NCI-H1105 treated with DMSO at 0.1 percent for 48 hours (cell line): ENCODE data around the gene TRPM2.
"Not testable (repeated sequence)": the region's sequence is repeated elsewhere in the genome, so short reads cannot be mapped to it uniquely, and the experiment has no call there.

Experiments used
- DNase-seq: peaks from one replicate; lab custom pipeline; 2025; lab: John Stamatoyannopoulos, UW

The TRPM2 gene

DNA sequence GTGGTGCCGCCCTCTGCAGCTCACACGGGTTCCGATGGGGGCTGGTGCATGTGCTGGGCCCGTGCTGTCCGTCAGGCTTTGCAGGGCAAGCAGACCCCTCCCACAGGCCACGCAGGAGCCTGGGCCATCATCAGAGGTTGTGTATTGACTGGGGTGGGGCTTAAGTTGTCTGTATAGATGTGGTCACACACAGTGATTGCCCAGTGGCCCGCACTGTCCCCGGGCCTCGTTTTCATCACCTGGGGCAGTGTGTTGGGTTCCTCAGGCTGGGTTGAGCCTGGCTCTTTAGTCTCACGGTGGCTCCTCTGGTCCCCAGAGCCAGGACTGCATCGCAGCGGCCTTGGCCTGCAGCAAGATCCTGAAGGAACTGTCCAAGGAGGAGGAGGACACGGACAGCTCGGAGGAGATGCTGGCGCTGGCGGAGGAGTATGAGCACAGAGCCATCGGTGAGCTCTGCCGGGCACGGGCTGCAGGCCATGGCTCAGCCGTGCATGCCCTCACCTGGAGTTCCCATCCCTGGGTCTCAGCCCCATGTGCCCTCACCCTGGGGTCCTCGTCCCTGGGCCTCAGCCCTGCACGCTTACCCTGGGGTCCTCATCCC lies 44.1 kb downstream of the TRPM2 start:
- DNase-seq = no peak

GRCh38 chr21:44398499-44398898 lies 45.1 kb downstream of the TRPM2 start:
- no peak for DNase-seq

DNA sequence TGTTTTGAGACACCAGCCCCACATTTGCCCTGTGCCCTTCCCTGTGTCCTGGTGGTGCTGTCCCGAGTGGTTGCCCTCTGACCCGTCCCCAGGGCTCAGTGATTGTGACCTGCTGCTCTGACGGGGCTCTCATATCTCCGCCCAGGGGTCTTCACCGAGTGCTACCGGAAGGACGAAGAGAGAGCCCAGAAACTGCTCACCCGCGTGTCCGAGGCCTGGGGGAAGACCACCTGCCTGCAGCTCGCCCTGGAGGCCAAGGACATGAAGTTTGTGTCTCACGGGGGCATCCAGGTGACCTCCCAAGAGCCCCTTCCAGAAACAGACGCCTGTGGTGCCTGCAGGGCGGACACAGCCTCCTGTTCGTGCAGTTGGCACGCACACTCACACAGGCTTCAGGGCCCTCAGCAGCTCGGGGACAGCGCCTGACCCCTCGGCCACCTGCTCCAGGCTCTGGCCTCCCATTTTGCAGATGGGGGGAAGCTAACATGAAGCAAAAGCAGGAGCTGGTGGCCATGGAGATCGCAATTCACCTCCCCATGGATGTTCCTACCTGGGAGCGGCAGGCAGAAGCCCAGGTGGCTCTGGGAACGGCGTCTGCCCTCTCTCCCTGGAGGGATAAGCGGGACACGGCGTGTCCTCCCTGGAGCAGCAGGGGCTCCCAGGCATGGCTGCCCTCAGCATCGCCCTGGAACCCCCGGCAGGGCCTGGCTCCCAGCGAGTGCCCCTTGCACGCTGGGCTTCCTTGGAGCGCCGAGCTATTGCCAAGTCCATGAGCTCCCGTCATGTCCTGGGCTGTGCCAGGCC lies 45.9 kb downstream of the TRPM2 start:
- no peak for DNase-seq

DNA sequence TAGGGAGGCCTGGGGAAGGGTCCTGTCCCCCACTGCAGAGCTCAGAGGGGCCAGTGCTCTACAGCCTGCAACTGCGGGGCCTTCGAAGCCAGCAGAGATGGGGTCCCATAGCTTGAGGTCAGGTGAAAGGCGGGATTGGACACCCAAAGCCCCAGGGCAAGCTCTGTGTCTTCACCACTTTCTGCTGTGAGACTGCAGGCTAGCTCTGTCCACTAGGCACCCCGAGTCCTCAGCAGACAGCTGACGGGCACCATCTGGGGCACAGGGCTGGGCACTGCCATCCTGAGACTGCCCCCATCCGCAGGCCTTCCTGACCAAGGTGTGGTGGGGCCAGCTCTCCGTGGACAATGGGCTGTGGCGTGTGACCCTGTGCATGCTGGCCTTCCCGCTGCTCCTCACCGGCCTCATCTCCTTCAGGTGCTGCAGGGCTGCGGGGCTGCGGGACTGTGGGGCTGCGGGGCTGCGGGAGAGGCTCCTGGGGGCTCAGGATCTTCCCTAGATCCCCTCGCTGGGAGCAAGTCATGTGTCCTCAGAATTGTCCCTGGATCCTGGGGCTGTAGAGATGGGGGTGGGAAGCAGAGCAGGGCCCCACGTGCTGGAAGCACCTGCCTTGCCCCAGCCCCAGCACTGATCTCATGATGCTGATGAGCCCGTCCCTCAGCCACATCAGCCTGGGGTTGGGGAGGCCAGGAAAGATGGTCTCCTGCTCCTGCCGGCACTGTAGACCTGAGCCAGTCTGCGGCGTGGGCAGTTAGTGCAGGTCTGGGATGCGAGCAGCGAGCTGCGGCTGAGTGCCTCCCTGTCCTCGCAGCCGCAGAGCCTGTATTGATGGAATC lies 46.8 kb downstream of the TRPM2 start:
- DNase-seq = no peak

DNA sequence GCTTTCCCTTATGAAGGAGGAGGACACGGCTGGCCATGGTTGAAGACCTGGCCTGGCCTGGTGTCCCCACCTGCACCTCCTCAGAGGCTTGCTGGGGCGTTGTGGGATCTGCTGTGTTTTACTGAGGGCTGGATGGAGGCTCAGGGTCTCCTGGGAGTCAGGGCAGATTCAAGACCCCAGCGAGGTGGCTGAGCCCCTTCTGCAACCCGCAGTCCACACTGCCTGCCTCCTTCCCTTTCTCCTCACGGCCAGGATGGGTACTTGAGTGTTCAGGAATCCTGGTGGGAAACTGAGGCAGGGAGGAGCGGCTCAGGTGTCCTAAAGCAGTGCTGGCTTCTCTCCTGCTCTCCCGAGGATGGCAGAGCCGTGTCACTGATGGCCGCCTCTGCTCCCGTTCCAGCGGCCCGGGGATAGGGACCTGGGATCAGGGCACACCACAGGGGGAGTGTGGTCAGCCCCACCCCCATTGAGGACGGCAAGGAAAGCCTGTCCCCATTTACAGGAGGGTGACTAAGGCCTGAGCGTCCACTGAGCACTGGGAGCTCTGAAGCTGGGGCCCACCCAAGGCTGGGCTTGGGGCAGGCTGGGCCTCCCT lies 47.5 kb downstream of the TRPM2 start:
- no peak for DNase-seq

GRCh38 chr21:44401386-44402160 lies 48.2 kb downstream of the TRPM2 start:
- no peak for DNase-seq

DNA sequence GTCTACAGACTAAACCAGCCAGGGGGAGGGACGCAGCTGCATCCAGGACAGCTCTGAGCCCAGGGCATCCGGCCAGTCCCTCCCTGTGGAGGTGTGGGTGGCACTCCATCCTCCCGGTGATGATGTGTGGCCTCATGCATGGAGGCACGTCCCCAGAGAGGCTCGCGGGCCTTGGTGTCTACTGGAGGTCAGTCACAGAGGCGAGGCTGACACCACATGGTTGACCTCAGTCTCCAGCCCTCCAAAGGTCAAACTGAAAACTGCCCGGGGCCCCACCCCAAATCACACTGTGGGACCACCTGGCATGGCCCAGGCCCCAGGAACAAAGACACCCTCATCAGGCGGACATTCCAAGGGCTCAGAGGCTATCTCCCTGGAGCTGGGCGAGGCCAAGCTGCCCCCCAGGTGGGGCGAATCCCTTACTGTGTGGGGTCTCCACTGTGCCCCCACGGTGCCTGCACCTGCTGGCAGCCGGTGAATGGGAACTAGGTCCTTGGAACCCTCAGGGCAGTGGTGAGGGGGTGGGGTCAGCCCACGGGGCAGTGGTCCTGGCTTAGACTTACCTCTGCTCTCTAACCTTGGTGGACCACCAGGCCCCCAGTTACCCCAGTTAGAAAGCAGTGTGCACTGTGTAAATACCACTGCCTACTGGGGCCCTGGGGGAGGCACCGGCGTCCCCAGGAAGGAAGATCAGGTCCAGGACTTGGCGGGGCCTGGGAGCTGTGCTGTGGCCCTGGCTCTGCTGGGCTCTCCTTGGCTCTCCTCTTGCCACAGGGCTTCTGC lies 49.1 kb downstream of the TRPM2 start:
- DNase-seq = no peak

DNA sequence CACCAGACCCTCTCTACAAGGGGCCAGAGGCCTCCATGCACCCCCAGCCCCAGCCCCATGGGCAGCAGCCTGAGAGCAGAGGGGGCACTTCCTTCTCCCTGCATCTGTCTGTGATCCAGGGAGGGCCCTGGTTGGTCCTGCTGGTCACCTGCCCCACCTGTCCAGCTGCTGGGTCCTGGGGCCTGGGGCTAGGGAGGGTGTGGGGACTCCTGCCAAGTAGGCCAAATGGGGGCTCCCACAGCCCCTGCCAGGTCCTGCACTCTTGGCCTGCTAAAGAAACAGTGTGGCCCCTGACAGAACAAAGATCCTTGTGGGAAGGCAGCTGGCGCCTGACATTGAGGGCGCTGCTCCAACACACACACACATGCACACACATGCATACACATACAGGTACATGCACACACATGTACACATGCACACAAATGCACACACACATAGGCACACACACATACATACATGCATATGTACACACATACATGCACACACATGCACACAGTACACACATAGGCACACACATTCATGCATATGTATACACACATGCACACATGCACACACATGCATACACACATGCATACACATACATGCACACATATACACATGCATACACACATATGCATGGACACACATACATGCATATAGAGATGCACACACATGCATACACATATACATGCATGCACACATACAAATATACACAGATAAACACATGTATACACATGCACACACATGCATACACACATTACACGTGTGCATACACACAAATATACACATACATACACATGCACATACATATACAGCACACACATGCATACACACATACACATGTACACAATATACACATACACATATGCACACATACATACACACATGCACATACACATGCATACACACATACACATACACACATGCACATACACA lies 49.9 kb downstream of the TRPM2 start:
- DNase-seq = no peak

DNA sequence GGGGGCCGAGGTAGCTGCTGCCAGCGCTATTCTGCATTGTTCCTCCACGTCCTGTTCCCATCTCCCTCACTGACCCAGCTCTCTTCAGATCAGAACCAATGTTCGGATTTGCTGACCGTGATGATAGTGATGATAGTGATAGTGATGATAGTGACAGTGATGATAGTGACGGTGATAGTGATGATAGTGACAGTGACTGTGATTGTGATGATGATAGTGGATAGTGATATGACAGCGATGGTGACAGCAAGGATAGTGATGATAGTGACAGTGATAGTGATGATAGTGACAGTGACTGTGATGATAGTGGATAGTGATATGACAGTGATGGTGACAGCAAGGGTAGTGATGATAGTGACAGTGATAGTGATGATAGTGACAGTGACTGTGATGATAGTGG lies 51.1 kb downstream of the TRPM2 start:
- DNase-seq = not testable (repeated sequence)

- no peak for DNase-seq
Observed at GRCh38 chr21:44405091-44405947, 51.9 kb downstream of the TRPM2 start.

GRCh38 chr21:44405948-44406872 lies 52.8 kb downstream of the TRPM2 start:
- no peak for DNase-seq

GRCh38 chr21:44406953-44407352 lies 53.5 kb downstream of the TRPM2 start:
- no peak for DNase-seq

- no peak for DNase-seq
Observed at GRCh38 chr21:44407493-44407892, 54.1 kb downstream of the TRPM2 start.

DNA sequence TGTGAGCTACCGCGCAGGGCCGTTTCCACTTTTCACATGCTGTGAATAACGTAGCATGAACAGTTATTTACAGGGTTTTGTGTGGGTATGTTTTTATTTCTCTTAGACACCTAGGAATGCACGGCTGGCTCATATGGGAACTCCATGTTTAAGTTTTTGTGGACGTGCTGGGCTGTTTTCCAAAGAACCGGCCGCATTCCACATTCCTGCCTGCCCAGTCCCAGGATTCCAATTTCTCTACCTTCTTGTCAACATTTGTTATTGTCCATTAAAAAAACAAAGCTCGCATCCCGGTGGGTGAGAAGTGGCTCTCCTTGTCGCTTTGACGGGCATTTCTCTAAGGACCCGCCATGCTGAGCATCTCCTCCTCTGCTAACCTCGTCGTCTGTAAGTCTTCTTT lies 54.8 kb downstream of the TRPM2 start:
- DNase-seq = no peak

DNA sequence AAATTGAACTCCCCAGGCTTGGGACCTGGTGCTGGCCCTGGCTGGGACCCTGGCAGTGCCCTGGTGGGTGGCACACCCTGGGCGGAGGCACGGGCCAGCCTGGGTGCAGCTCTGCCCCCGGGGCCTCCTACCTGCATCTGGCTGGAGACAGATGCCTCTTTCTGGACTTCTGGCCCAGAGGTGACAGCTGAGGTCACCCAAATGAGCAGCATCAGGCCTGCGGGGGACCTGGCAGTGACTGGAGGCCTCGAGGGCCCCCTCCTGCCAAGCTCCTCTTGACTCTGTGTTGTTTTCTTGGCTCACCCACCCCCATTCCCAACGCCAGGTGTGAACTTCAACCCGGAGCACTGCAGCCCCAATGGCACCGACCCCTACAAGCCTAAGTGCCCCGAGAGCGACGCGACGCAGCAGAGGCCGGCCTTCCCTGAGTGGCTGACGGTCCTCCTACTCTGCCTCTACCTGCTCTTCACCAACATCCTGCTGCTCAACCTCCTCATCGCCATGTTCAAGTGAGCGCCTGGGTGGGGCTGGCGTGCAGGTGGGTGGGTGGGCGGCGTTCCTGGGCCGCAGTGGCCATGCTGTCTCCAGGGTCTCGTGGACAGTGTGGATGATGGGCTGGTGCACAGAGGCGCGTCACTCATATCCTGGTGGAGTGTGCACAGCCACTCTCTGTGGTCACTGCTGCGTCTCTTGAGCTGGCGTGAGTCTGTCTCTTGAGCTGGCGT lies 60.3 kb downstream of the TRPM2 start:
- no peak for DNase-seq

DNA sequence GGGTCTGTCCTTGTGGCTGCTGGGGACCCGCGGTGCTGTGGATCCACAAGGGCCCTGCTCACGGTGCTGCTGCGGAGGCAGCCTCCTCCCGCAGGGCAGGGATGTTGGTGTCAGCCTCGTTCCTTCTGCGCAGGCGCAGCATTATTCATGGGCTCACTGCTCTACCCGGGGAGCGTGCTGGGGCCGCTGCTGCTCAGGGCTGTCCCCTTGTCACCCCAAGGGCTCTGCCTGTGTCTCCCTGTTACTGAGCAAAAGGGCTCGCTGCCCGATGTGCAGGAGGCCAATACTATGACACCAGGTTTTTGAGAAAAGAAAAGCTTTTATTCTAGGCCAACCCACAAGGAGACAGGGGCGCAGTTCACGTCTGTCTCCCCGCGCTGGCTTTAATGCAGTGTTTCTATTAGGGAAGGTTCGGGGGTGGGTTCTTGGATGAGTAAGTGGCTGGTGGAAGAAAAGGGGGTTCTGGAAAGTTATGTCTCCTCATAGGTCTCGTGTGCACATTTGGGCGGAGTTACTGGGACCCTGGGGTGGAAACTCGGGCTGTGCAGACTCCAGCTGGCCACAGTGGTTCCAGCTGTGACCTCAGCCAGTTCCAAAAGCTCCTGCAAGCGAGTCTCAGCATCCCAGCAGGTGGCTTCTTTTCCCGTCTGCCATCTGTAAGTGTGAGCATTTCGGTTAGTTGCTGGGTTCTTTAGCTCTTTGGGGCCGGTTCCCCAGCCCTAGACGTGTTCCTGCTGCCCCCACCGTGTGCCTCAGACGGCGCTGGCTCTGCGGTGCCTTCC lies 61.1 kb downstream of the TRPM2 start:
- no peak for DNase-seq
